ENCODE measurements around the gene QKI. TPM values are rescaled to one million over a fixed set of nuclear protein-coding genes. Genes with fewer than 3 reads are reported as not detected.
A peak's percentile ranks its signal among the peaks of the same experiment; 100 is the strongest.

The QKI gene
- total RNA-seq, 2 experiments from 2014 or later, result 43.3 to 47.5 TPM

DNA sequence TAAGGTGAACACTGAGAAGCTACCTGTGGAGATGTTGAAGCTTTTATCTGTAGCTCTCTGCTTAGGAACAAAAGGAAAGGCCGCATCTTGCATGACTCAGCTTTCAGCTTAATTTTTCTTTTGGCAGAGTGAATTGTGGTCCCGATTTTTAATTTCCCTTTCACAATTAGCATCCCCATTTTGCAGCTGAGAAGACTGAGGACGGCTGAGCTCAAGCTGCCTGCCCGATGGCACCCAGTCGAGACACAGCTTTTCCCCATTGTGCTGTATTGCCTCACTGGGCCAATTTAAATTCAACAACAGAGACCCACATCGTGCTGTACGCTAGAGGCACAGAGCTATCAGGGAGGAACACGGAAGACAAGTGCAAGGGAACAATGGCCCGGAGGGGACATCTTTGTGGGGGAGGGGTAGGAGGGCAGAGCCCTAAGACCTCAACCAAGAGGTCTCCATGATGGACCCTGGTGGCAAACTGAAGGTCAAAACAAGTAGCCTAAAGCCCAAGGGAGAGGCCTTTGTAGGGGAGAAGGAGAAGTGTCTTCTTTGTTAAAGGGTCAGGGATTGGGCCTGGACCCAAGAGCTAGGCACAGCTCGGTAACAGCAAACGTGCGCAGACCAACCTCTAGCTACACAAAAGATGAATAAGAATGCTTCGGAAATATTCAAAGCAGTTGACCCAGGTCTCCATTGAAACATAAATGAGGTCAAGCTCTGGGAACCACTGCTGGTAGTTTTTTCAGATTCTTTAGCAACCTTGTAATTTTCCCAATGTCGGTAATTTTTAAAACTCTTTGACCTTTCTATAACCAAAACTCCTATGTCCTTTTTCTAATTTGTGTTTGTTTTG, 13.3 kb upstream of the QKI start:
- TF ChIP-seq, protein P1, sequence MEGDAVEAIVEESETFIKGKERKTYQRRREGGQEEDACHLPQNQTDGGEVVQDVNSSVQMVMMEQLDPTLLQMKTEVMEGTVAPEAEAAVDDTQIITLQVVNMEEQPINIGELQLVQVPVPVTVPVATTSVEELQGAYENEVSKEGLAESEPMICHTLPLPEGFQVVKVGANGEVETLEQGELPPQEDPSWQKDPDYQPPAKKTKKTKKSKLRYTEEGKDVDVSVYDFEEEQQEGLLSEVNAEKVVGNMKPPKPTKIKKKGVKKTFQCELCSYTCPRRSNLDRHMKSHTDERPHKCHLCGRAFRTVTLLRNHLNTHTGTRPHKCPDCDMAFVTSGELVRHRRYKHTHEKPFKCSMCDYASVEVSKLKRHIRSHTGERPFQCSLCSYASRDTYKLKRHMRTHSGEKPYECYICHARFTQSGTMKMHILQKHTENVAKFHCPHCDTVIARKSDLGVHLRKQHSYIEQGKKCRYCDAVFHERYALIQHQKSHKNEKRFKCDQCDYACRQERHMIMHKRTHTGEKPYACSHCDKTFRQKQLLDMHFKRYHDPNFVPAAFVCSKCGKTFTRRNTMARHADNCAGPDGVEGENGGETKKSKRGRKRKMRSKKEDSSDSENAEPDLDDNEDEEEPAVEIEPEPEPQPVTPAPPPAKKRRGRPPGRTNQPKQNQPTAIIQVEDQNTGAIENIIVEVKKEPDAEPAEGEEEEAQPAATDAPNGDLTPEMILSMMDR (IDR thresholded peaks at IDR 0.05), result no peak
- ChIA-PET CTCF (interaction anchor here (0.9 kb wide), 1 partner anchor 10 kb away, joined by 3 read pairs; no protein-coding TSS in a partner anchor), POLR2A (no interaction called here)
- H3K4me1 Mint-ChIP-seq (ENCODE audit: low read depth), result peaks cover 14% of the 10 kb centered on the region
- ATAC-seq (no peak), DNase-seq (no peak)
- H3K27ac Mint-ChIP-seq, result no peak overlapping the region
- peaks cover 16% of the 10 kb centered on the region for H3K27me3 Mint-ChIP-seq
- H3K36me3 Mint-ChIP-seq (ENCODE audit: low read depth), result no peaks in the 10 kb centered on the region
- no peak overlapping the region for H3K4me3 Mint-ChIP-seq
- no peaks in the 10 kb centered on the region for H3K9me3 Mint-ChIP-seq
- intact Hi-C loops (cut with micrococcal nuclease), result no loop called here

DNA sequence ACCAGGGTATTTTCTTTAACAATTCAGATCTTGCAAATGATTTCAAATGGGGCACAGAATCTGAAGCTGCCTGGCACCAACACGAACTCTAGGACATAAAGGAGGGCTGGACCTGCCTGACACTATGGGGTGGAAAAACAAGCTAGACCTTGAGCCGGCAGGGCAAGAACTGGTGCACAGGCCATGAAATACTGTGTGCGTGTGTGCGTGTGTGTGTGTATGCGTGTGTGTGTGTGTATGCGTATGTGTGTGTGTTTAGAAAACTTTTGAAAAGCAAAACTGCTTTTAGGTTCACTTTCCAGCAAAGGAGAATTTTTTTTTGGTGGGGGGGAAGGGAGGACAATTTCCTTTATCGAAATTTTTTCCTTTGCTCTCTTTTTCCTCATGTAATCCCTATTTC, 11.9 kb upstream of the QKI start:
- no peaks in the 10 kb centered on the region for H3K9me3 Mint-ChIP-seq
- peaks cover 11% of the 10 kb centered on the region for H3K4me1 Mint-ChIP-seq (ENCODE audit: low read depth)
- CTCF ChIA-PET, result no interaction called here
- TF ChIP-seq, protein P1 (IDR thresholded peaks at IDR 0.05), result no peak
- POLR2A ChIA-PET, result interaction anchor here (0.7 kb wide), 1 partner anchor 109 kb away, joined by 3 read pairs; no protein-coding TSS in a partner anchor
- no peak overlapping the region for H3K4me3 Mint-ChIP-seq
- peaks cover 4% of the 10 kb centered on the region for H3K27me3 Mint-ChIP-seq
- intact Hi-C loops (cut with micrococcal nuclease), result no loop called here
- H3K27ac Mint-ChIP-seq, result no peak overlapping the region
- DNase-seq (no peak), ATAC-seq (no peak)
- H3K36me3 Mint-ChIP-seq (ENCODE audit: low read depth), result no peaks in the 10 kb centered on the region

DNA sequence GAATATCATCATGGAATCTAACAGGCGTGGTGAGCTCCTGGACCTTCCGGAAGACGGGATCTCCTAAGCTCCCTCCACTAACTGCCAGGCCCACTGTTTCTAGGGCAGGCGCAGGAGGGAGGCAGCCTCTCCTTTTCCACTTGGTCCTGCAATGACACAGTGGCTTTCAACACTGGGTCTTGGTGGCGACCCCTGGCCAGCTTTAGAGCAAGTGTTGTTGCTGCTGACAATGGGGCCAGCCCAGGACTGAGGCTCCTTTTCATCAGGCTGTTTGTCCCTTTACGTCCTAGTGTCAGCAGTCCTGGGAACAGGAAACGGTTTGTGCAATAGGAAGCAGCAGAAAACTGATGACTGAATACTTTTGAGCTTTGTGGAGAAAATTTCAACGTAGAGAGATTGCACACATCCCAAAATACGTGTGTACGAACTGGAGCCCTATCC, 9.7 kb upstream of the QKI start:
- ATAC-seq, result no peak
- DNase-seq, result no peak
- TF ChIP-seq, protein P1 (IDR thresholded peaks at IDR 0.05), result no peak
- H3K27me3 Mint-ChIP-seq, result peaks cover 2% of the 10 kb centered on the region
- no peaks in the 10 kb centered on the region for H3K36me3 Mint-ChIP-seq (ENCODE audit: low read depth)
- H3K27ac Mint-ChIP-seq, result no peak overlapping the region
- peaks cover 11% of the 10 kb centered on the region for H3K4me1 Mint-ChIP-seq (ENCODE audit: low read depth)
- POLR2A ChIA-PET, result interaction anchor here (2.6 kb wide), 1 partner anchor 11 kb away, joined by 10 read pairs; no protein-coding TSS in a partner anchor
- CTCF ChIA-PET, result no interaction called here
- no peak overlapping the region for H3K4me3 Mint-ChIP-seq
- intact Hi-C loops (cut with micrococcal nuclease), result no loop called here
- no peaks in the 10 kb centered on the region for H3K9me3 Mint-ChIP-seq

DNA sequence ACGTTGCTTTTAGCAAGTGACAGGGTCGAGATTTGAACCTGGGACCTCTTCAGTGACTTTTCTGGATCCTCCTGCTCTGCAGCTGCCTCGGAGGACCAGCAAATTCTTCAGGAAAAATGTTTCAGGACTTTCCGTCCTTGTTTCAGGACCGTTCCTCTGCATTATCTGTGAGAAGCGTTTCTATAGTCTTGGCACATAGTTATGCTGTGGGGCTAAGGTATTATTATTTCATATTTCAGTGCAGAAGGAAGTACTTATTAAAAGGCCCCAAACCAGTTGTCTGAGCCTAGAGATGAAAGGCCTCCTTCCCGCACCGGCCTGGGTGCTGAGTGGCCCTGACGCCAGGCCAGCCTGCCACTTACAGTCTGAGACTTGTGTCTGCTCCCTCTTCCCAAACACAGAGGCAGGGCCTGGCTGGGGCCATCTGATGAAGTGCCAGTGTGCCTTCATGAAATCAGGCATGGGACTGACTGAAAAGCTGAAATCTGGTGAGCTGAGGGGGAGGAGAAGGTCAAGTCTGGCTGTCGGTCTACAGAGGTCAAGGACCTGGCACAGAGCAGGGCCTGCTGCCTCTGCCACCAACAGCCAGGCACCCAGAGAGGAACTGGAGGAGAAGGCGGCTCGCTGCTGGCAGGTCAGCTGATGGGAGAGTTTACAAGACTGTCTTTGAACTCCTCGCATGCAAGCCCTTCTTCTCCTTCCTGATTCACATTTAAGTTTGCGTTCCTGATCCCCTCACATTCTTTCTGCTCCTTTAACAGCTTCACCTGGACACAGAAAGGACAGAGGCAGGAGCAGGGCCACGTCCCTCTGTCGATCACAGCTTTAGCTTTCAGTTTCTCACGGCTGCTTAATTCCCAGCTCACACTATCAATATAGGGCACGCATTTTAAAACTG, 8.9 kb upstream of the QKI start:
- CTCF ChIA-PET, result interaction anchor here (1.2 kb wide), 1 partner anchor 18 kb away, joined by 3 read pairs; no protein-coding TSS in a partner anchor
- Mint-ChIP-seq H3K9me3 (no peaks in the 10 kb centered on the region), H3K27ac (peak overlapping the region; percentile 82)

More for the DNA sequence above, 8.9 kb upstream of the QKI start:
- DNase-seq, result peak; percentile 21
- peak; percentile 78 for ATAC-seq
- H3K4me1 Mint-ChIP-seq (ENCODE audit: low read depth), result peaks cover 11% of the 10 kb centered on the region
- intact Hi-C loops (cut with micrococcal nuclease), result no loop called here
- H3K4me3 Mint-ChIP-seq, result peak overlapping the region; percentile 72
- TF ChIP-seq, protein P1 (IDR thresholded peaks at IDR 0.05), result no peak
- POLR2A ChIA-PET, result interaction anchor here (2.6 kb wide), 1 partner anchor 10 kb away, joined by 10 read pairs; no protein-coding TSS in a partner anchor
- no peaks in the 10 kb centered on the region for H3K36me3 Mint-ChIP-seq (ENCODE audit: low read depth)
- H3K27me3 Mint-ChIP-seq, result peaks cover 2% of the 10 kb centered on the region

All from activated CD8-positive, alpha-beta T cell treated with anti-CD3 and anti-CD28 coated beads for 36 hours (primary cell).